NCI-H748 (cell line): ENCODE results near the gene VWA8.
"Not testable (repeated sequence)": the region's sequence is repeated elsewhere in the genome, so short reads cannot be mapped to it uniquely, and the experiment has no call there.

Source experiments
- DNase-seq: peaks from one replicate; lab custom pipeline; 2025; ENCODE audit not compliant: unreplicated experiment; lab: John Stamatoyannopoulos, UW

Gene VWA8

DNA sequence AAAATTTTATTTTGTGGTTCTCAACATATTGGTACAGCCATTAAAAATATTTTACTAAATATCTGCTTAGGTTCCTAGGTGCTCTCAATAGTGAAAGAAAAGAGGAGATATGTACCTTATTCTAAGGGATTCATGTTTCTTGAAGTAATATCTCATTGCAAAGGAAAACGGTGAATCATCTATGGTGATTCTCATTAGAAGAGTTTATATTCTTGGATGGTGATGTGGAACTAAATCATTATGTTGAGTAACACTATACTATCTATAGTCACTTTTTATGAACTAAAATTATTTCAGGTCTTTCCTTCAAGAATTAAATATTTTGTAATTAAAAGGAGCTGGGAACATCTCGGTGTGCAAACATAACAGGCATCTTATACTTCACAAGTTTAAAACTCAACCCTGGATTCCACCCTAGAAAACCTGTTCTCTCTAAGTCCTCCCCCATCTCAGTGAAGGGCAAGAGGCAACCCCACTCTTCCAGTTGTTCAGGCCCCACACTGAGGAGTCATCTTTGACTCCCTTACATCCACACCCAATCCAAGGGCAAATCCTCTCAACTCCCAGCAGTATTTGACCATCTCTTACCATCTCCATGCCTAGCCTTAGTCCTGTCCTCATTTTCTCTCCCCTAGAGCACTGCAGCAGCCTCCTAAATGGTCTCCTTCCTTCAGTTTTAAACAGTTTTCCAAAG is 363.4 kb downstream of the VWA8 start:
- no peak for DNase-seq

DNA sequence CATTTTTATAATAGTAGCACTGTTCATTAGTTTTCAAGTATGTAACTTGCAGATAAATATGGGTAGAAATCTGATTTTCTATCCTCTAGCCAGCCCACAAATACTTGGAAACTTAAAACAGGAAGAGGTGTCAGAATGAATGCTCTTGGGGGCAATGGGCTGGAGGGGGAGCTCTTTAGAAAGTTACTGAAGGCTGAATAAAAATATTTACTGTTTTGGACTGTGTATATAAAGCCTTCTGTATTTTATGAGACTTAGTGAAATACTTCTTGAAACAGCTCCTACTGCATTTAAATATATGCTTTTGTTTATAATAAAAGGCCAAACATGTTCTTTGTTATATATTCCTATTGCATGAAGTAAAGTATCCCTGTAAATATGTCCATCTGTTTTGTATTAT is 364.7 kb downstream of the VWA8 start:
- no peak for DNase-seq

DNA sequence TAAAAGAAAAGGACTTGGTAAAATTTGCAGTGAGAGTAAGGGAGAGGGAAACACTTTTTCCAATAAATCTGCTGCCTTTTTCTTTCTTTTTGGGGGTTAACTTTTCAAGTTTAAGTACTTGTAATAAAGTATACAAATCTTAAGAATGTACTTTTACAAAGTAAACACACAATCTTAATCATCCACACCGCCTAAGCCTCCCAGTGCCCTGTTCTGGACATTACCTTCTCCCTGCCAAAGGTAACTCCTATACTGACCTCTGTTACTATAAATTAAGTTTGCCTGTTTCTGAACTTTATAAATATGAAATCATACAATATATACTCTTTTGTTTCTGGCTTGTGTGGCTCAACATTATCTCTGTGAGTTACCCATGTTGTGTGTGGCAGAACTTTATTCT is 365.6 kb downstream of the VWA8 start:
- DNase-seq = no peak

DNA sequence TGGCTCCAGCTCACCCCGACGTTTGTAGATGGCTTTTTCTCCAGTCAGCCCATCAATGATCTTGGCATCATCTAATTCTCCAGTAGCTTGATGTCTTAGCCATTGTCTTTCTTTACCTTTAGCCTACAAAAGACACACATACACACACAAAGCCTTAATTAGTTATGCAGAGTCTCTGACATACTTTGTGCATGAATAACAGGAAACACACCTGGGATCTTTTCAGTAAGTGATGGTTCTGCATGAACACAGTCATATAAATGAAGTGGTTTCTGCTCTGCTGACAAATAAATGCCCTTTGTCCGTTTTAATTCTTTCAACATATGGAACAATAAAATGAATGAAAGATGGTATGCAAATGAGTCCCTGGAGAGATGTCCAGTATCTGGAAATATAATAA is 370.3 kb downstream of the VWA8 start:
- DNase-seq = no peak

DNA sequence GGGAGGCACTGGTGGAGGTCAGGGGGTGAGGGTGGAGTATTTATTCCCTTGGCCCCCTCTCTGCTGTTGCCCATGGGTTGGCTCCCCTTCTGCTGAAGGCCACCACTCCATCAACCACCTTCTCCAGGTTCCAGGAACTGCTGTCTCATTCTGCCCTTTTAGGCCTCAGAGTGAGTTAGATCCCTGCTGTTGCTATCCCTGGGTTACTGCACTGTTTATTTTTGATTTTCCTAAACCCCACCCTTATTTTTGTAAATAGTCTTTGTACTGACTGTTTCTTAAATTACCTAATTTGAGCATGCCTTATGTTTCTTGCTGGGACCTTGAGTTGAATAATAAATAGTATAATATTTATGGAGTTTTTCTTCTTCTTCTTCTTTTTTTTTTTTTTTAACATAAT is 370.8 kb downstream of the VWA8 start:
- DNase-seq = no peak

DNA sequence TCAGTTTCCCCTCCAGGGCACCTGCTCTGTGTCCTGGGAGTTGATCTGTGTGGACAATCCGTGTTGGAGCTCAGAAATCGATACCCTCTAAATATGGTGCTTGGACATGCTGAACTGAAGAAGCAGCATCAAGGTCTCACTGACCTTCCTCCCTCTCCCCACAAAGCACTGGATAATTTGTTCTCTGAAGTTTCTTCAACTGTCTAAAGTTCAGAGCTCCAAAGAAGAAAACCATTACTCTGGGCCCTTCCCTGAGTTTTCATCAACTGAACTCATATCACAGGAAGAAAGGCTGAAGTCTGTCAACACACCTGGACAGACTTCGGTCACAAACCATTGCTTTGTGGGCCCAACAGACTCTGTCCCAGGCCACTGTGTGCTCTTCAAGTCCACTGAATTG is 371.5 kb downstream of the VWA8 start:
- DNase-seq = no peak

DNA sequence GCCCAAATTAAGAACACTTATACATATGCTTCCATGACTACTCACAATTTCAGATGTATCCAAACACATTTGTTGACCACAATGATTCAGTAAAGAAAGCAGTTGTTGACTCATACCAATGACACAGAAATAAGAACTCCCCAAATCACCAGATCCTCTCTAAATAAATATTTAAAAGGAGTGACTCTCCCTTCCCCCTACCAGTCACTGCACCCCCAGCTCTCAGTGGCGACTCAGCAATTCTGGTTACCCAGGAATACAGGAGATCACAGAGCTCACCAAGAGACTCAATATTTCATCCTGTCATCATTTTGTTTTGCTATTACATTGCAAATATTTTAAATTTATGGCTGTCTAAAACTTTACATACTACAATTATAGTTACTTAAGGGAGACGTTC is 372.0 kb downstream of the VWA8 start:
- DNase-seq = no peak

DNA sequence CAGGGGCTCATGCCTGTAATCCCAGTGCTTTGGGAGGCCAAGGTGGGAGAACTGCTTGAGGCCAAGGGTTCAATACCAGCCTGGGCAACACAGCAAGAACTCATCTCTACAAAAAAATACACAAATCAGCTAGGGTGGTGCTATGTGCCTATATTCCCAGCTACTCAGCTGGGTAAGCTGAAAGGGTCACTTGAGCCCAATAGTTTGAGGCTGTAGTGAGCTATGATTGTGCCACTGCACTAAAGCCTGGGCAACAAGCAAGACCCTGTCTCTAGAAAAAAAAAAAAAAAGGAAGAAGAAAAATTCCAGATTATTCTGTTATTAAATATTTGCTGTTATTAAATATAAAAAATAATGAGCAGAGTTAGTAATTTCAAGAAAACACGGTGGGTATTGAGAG is 372.5 kb downstream of the VWA8 start:
- no peak for DNase-seq

DNA sequence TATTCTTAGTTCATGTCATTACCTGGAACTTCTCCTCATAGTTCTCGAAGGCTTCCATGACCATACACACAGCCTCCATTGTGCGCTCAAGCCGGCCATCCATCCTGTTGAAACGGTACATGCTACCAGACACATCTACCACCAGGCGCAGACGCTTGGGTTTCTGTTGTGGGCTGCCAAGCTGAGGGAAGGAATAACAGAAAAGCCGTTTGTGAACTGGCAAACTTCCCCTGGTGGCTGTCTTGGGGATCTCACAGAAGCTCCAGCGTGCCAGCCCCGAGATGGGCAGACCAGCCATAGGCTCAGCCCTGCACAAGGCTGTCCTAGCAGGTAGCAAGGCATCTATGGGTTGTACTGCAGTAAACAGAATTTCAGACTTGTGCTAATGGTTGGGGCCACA is 373.4 kb downstream of the VWA8 start:
- DNase-seq = no peak

DNA sequence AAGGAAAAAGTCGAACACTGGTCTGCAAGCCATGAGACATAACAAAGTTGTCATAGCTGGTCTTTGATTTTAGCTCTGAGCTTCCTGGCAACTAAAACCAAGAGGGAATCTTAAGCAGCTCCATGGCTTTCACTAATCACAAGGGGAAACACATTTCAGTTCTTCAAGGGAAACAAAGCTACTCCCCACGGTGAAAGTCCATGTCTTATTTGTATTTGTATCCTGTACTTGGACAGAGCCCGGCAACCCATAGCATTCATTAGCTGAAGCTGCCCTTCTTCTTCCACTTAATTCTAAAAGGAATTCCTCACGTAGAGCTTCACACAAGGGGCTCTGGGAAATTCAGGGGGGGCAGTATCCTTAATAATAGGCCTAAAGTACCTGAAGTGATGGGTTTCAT is 374.7 kb downstream of the VWA8 start:
- no peak for DNase-seq

DNA sequence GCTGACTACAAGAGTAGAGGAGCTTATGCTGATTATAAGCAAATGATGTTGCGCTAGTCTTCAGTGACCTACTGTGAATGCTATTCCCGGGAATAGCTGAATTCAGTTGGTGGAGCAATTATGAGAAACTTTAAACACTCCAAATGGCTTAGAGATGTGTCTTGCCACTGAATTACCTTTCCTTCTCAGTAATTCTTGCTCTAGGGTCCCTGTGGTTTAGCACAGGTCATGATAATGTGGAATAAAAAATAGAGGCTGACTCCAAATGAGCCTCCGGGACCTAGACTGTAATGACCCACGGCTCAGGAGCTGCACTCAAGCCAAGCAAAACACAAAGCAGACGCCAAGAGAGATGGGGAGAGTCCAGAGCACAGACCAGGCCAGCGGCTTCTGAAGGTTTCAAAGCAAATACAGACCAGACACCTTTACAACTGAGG is 378.9 kb downstream of the VWA8 start:
- no peak for DNase-seq

DNA sequence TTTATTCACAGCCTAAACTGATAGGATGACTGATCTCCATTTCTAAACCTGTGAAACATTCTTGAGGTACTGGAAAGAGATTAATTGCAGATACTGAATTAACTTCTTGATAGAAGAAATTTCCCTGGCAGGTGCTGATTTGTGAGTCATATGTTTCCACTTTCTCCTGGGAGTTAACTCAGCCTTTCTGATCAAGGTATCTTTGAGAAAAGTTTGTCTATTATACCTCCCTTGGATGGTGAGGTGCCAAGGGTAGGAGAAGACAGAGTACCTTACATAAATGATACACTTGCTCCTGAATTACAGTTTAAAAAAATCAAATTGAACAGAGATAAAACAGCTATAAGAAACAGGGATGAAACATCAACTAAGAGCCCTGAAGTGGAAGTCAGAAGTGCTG is 380.6 kb downstream of the VWA8 start:
- DNase-seq = no peak

DNA sequence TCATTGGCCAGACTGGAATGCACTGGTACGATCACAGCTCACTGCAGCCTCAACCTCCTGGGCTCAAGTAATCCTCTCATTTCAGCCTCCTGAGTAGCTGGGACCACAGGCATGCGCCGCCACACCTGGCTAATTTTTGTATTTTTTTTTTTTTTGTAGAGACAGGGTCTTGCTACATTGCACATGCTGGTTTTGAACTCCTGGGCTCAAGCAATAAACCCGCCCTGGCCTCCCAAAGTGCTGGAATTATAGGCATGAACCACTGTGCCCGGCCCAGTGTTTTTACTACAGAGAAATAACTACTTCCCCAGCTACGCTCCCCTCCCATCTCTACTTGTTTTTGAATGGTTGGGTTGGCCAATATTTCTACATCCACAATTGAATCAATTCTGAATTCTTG is 381.0 kb downstream of the VWA8 start:
- no peak for DNase-seq

DNA sequence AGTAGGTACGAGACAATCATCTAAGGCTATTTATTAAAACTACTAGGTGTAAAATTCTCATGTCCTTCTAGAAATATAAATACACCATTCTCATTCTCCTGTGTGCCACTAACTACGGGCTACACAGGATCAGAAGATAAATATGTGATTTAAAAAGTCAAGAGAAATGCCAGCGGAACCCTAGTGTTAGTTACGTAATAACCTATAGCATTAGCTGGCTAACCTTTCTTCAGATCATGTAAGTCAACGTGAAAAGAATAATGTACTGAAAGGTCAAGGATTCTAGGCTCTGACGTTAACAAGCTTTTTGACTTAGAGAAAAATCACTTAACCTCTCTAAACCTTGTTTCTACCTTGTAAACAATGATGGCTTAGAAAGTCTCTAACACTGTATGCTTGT is 381.7 kb downstream of the VWA8 start:
- DNase-seq = no peak

DNA sequence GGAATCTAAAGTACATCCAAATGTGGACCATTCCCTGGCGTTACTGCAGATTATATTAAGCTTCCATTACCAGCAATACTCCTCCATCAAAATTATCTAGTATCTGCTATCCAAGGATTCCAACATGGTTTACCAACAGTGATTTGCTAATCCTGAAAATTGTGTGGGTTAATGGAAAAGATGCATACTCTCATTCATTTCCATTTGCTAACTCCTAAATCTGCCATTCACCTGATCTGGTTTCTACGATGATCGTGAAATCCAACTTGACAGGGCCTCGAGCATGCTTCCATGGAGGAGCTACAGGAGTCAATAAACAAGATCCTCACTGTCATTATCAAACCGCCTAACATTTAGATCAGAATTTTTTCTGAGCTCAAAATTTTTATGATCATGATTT is 382.5 kb downstream of the VWA8 start:
- no peak for DNase-seq

DNA sequence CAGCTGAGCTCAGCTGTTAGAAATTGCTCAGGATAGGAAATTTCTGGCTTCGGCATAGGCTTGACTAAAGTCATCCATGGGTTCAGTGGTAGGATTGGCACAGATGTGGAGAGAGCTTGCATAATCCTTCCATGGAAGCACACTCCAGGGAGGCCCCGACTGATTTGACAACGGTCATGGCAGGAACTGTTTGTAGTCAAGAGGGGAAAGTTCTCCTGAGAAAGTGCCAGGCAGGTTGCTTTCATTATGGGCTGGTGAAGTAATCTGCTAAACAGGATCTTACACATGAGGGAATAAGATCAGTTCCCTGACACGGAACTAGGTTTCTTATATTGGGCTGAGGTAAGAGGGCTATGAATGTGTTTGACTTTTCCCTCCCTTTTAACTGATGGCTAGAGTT is 383.5 kb downstream of the VWA8 start:
- no peak for DNase-seq

DNA sequence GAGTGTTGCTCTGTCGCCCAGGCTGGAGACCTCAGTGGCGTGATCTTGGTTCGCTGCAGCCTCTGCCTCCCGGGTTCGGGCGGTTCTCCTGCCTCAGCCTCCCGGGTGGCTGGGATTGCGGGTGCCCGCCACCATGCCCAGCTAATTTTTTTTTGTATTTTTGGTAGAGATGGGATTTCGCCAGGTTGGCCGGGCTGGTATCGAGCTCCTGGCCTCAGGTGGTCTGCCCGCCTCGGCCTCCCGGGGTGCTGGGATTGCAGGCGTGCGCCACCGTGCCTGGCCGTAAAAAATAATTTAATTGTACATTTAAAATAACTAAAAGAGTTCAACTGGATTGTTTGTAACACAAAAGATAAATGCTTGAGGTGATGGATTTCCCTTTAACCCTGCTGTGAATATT is 387.3 kb downstream of the VWA8 start:
- DNase-seq = not testable (repeated sequence)

DNA sequence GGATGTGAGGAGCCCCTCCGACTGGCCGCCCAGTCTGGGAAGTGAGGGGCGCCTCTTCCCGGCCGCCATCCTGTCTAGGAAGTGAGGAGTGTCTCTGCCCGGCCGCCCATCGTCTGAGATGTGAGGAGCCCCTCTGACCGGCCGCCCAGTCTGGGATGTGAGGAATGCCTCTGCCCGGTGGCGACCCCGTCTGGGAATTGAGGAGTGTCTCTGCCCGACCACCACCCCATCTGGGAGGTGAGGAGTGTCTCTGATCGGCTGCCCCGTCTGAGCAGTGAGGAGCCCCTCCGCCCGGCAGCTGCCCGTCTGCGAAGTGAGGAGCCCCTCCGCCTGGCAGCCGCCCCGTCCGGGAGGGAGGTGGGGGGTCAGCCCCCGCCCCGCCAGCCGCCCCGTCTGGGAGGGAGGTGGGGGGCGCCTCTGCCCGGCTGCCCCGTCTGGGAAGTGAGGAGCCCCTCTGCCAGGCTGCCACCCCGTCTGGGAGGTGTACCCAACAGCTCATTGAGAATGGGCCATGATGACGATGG is 389.0 kb downstream of the VWA8 start:
- DNase-seq = not testable (repeated sequence)

DNA sequence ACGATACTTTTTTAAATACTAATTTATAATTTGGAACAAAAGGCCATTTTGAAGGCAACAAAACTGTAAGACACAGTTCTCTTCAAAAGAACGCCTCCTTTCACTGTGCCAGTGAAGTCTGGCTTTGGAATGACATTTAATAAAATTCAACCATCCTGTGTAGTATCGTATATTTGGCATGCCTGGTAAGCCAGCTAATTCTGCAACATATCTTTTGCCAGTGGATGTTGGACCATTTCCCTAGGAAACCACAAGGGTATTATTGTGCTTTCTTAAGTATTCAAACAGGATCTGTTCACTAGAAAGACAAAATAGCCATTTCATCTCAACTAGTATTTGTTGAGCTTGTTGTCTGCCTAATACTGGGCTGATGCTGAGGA is 391.9 kb downstream of the VWA8 start:
- DNase-seq = no peak

DNA sequence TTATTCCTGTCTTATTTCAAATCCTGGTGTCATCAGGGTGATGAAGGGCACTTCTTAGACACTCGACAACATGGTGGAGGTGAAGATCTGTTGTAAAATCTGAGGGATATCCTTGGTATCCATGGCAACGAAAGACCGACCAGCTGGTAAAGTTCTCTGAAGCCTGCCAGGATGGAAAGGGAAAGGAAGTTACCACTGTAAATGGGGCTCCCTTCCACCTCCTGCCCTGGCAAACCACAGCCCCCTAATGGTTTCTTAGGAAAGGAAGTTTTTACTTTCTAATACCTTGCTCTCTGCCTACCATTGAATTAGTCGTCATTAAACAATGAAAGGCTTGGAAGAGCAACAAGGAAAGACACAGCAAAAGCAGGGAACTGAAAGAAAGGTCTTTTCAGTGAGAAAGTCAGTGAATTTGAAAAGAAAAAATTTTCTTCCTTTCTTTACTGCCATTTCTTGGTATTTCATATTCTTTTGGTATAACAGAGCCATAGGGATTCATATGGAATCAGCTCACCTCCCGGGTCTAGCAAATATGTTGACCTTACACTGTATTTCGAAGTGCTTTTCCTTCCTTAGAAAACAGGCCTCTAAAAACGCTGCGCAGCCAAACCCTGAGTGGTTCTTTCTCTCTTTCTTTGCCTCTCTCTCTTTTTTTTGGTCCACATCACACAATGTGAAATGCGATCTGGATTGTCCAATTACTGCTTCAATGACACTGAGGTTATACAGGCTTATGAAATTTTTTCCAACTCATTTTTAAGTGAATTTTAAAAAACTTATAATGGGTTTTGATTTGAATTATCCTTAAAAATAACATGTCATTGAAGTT is 392.6 kb downstream of the VWA8 start:
- DNase-seq = no peak

DNA sequence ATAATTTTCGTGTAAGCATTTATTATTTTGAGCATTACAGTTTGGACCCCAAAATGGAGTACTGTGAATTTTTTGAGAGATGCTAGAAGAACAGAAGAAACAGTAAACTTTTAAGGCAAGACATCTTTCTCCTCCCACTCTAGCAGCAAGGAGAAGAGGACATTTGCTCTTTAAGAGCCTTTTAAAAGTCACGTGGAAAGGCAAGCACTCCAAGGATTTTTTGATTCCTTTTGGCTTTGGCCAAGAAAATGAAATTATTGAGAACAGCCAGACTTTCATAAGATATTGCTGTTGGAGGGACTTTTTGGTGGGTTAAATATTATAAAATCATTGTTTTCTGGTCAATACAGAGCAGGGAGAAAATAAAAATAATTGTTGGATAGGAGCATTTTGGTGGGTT is 393.5 kb downstream of the VWA8 start:
- no peak for DNase-seq

DNA sequence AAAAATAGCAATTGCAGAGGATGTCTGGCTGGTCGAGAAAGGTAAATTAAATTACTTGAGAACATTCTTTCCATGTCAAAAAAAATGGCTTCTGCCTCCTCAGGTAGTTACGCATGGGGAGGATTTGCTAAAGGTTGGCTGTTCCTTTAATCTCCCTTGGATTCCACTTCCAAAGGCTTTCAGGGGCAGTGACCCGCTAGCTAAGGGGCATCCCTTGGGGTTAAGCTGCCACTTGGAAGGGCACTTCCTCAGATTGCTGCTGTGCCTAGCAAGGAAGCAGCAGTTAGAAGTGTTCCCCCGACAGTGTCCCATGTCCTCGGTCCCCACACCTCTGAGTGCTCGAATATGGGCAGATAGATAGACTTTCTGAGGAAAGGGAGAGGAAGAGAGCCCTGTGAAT is 395.1 kb downstream of the VWA8 start:
- no peak for DNase-seq

DNA sequence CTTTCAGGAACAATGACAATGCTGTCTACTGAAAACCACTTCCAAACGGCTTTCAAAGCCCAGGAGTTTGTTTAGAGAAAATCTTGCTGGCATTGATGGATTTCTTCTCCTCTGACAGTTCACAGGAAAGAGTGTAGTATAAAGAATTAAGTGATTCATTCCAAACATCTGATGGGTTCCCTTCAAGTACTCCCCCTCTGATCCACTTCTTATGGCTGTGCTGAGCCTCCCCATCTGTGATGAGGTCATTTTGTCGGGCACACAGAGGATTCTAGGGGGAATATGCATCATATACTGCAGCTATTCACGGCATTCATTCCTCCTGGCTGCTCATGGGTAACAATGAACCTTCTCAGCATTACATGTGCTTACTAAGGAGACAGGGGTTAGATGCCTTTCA is 395.7 kb downstream of the VWA8 start:
- DNase-seq = no peak
